Hepatocyte (in vitro differentiated cells): ENCODE results near the gene PLCH2. TPM values are rescaled to one million over a fixed set of nuclear protein-coding genes. Genes with fewer than 3 reads are reported as not detected.
A peak's percentile ranks its signal among the peaks of the same experiment; 100 is the strongest.

Source experiments
- DNase-seq: peaks from one replicate; pipeline ENCODE4 v3.0.0-alpha.2; 2016; ENCODE audit warnings: low spot score
- H2AFZ ChIP-seq: fragments of 200-600 bp; sonication (generic); 2 replicates; pipeline ENCODE4 v1.6.0; 2016; ENCODE audit warnings: antibody characterized with exemption, mild to moderate bottlenecking
- H3K27ac ChIP-seq: fragments of 200-600 bp; sonication (generic); 2 replicates; pipeline ENCODE4 v1.5.1; 2016; ENCODE audit warnings: mild to moderate bottlenecking
- H3K27me3 ChIP-seq: fragments of 200-600 bp; sonication (generic); 2 replicates; pipeline ENCODE4 v1.6.1; 2016
- H3K36me3 ChIP-seq: fragments of 200-600 bp; sonication (generic); replicated peaks from 2 replicates; pipeline ENCODE4 v1.5.1; 2016; ENCODE audit warnings: low read depth; ENCODE audit not compliant: insufficient read depth
- H3K4me1 ChIP-seq: fragments of 200-600 bp; sonication (generic); 2 replicates; pipeline ENCODE4 v1.5.1; 2016; ENCODE audit warnings: mild to moderate bottlenecking, moderate library complexity; ENCODE audit not compliant: insufficient read depth
- H3K4me2 ChIP-seq: fragments of 200-600 bp; sonication (generic); 2 replicates; pipeline ENCODE4 v1.6.0; 2016
- H3K4me3 ChIP-seq: fragments of 200-600 bp; sonication (generic); 2 replicates; pipeline ENCODE4 v1.5.1; 2016; ENCODE audit warnings: mild to moderate bottlenecking
- H3K79me2 ChIP-seq: fragments of 200-600 bp; sonication (generic); 2 replicates; pipeline ENCODE4 v1.6.0; 2017; ENCODE audit warnings: mild to moderate bottlenecking
- H3K9me2 ChIP-seq: fragments of 200-600 bp; sonication (generic); replicated peaks from 2 replicates; pipeline ENCODE4 v1.6.0; 2017; ENCODE audit warnings: mild to moderate bottlenecking; ENCODE audit not compliant: insufficient read depth
- H3K9me3 ChIP-seq: fragments of 200-600 bp; sonication (generic); 2 replicates; pipeline ENCODE4 v1.5.1; 2016; ENCODE audit warnings: low read depth, mild to moderate bottlenecking
- H4K20me1 ChIP-seq: fragments of 200-600 bp; sonication (generic); 2 replicates; pipeline ENCODE4 v1.6.0; 2016; ENCODE audit warnings: mild to moderate bottlenecking; ENCODE audit not compliant: insufficient read depth, poor library complexity, severe bottlenecking
- EZH2 ChIP-seq: fragments of 200-600 bp; sonication (generic); IDR thresholded peaks from 2 replicates; pipeline ENCODE4 v1.6.1; 2016; ENCODE audit warnings: antibody characterized with exemption, mild to moderate bottlenecking, borderline replicate concordance
- EZH2phosphoT487 ChIP-seq: fragments of 200-600 bp; sonication (generic); IDR thresholded peaks from one replicate; pipeline ENCODE4 v1.6.1; 2018; ENCODE audit warnings: antibody characterized with exemption, mild to moderate bottlenecking, low read depth, moderate library complexity; ENCODE audit not compliant: unreplicated experiment, severe bottlenecking
- WGBS: methylation state at CpG from one replicate; pipeline ENCODE4 v1.1.6; 2016; ENCODE audit warnings: low lambda C conversion rate; ENCODE audit errors: missing lambda C conversion rate; 5-methylcytosine and 5-hydroxymethylcytosine counted together
- polyA plus RNA-seq: library from polyadenylated mRNA; unstranded; fragments of >200 nt; fragmentation: Nextera tagmentation; extraction: Ambion mirVana; gene quantifications from 2 replicates; pipeline ENCODE4 v1.2.1, GENCODE V29; 2016
- total RNA-seq: library from RNA; depleted of rRNA; stranded (reverse); fragments of >200 nt; gene quantifications from 2 replicates; pipeline ENCODE4 v1.2.3, GENCODE V29; 2014
- TF ChIP-seq, protein P1 (sequence below): fragments of 200-600 bp; sonication (generic); IDR thresholded peaks from 2 replicates; pipeline ENCODE4 v1.5.1; 2016; ENCODE audit warnings: antibody characterized with exemption, mild to moderate bottlenecking; ENCODE audit not compliant: poor library complexity

The PLCH2 gene
- total and polyA plus RNA-seq, 2 experiments from 2014 or later, result 1.3 to 3.4 TPM

DNA sequence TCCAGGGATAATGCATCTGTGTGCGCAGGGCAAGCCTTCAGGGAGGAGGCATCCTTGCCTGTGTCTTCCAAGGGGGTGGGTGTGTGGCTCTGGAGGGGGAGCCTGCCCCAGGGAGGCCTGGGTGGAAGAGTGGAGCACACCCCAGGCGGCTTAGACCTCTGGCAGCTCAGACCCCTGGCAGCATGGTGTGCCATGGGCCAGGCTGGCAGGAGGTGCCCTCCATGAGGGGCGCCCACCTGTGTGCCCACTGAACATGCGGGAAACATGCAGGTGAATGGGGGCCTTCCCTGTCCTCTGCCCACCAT lies 51.4 kb downstream of the PLCH2 start:
- Histone ChIP-seq H3K4me3 (no peak overlapping the region), H3K36me3 (no peaks in the 10 kb centered on the region), H3K79me2 (peaks cover 35% of the 10 kb centered on the region), H4K20me1 (peaks cover 35% of the 10 kb centered on the region), H3K27me3 (peaks cover 40% of the 10 kb centered on the region), H2AFZ (no peak overlapping the region), H3K9me3 (no peaks in the 10 kb centered on the region), H3K9me2 (no peaks in the 10 kb centered on the region), H3K4me1 (peaks cover 27% of the 10 kb centered on the region), H3K4me2 (no peak overlapping the region), H3K27ac (no peak overlapping the region)
- DNase-seq, result no peak
- 89% methylated on average over 4 of the region's 4 CpGs for WGBS
- TF ChIP-seq EZH2 (no peak), EZH2phosphoT487 (no peak)
- TF ChIP-seq, protein P1, sequence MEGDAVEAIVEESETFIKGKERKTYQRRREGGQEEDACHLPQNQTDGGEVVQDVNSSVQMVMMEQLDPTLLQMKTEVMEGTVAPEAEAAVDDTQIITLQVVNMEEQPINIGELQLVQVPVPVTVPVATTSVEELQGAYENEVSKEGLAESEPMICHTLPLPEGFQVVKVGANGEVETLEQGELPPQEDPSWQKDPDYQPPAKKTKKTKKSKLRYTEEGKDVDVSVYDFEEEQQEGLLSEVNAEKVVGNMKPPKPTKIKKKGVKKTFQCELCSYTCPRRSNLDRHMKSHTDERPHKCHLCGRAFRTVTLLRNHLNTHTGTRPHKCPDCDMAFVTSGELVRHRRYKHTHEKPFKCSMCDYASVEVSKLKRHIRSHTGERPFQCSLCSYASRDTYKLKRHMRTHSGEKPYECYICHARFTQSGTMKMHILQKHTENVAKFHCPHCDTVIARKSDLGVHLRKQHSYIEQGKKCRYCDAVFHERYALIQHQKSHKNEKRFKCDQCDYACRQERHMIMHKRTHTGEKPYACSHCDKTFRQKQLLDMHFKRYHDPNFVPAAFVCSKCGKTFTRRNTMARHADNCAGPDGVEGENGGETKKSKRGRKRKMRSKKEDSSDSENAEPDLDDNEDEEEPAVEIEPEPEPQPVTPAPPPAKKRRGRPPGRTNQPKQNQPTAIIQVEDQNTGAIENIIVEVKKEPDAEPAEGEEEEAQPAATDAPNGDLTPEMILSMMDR, result no peak

DNA sequence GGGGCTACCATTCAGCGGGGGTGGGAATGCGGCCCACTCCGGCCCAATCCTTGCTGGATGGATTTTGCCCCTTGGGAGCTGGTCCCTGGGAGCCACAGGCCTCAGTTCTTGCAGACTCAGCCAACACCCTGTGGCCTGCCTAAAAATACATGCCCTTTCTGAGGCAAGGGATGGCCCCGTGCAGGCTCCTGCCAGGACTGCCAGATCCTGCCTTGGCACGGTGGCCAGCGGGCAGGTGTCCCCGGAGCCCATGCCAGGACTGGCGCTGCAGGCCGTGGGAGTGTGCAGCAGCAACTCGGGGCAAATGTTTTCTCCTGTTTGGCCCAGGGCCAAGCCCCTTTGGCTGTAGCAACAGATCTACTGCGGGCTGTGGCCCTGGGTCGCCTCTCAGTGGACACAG lies 51.9 kb downstream of the PLCH2 start:
- H3K27ac ChIP-seq, result no peak overlapping the region

DNA sequence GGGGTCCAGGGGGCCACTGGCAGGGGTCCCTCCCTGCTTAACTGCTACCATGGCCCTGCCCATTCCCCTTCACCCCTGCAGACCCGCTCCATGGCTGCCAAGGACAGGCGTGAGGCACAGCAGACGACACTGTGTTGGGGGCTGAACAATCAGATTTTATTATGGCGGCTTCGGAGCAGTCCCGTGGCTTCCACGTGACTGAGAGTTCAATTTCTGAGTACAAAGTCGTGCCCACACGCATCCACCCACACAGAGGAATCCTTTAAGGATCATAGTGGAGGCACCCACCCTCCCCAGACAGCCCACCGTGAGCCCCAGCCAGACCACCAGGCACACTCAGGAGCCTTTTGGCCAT lies 52.5 kb downstream of the PLCH2 start:
- Histone ChIP-seq H3K9me3 (no peaks in the 10 kb centered on the region), H3K4me1 (peaks cover 25% of the 10 kb centered on the region), H3K79me2 (peaks cover 24% of the 10 kb centered on the region), H3K36me3 (no peaks in the 10 kb centered on the region), H3K27ac (no peak overlapping the region), H3K9me2 (no peaks in the 10 kb centered on the region), H3K4me3 (no peak overlapping the region), H4K20me1 (peaks cover 24% of the 10 kb centered on the region), H3K4me2 (peak overlapping the region; percentile 72), H3K27me3 (peaks cover 43% of the 10 kb centered on the region), H2AFZ (no peak overlapping the region)
- WGBS, result 70% methylated on average over 10 of the region's 10 CpGs
- TF ChIP-seq, protein P1, result no peak
- TF ChIP-seq EZH2 (no peak), EZH2phosphoT487 (no peak)
- DNase-seq, result no peak

More for the DNA sequence above, 51.9 kb downstream of the PLCH2 start:
- no peak for DNase-seq
- H2AFZ ChIP-seq, result no peak overlapping the region
- peaks cover 29% of the 10 kb centered on the region for H4K20me1 ChIP-seq
- peaks cover 27% of the 10 kb centered on the region for H3K4me1 ChIP-seq
- H3K27me3 ChIP-seq, result peaks cover 43% of the 10 kb centered on the region
- peaks cover 30% of the 10 kb centered on the region for H3K79me2 ChIP-seq
- H3K4me2 ChIP-seq, result no peak overlapping the region
- 86% methylated on average over 11 of the region's 12 CpGs for WGBS
- no peaks in the 10 kb centered on the region for H3K36me3 ChIP-seq
- no peaks in the 10 kb centered on the region for H3K9me2 ChIP-seq
- no peaks in the 10 kb centered on the region for H3K9me3 ChIP-seq
- TF ChIP-seq, protein P1, result no peak
- no peak for TF ChIP-seq EZH2phosphoT487
- no peak for TF ChIP-seq EZH2
- no peak overlapping the region for H3K4me3 ChIP-seq
